Measurements from ENCODE around the gene SIAE. TPM values are rescaled to one million over a fixed set of nuclear protein-coding genes. Genes with fewer than 3 reads are reported as not detected.

The SIAE gene
- total RNA-seq, 1 experiment from 2014 or later, result 5.6 TPM

GRCh38 chr11:124717421-124717785 lies 43.9 kb upstream of the SIAE start:
- Histone ChIP-seq H2AFZ (ENCODE audit: low read length) (no peak overlapping the region), H2AK5ac (ENCODE audit: insufficient read length, low read length) (no peak overlapping the region), H3K4me1 (ENCODE audit: insufficient read depth, low read length) (peaks cover 6% of the 10 kb centered on the region), H2BK20ac (ENCODE audit: low read depth, low read length, poor library complexity, severe bottlenecking) (no peak overlapping the region), H3K9me3 (ENCODE audit: control insufficient read depth, low read depth, low read length) (no peaks in the 10 kb centered on the region), H2BK15ac (ENCODE audit: low read depth, low read length) (no peak overlapping the region), H3K27me3 (ENCODE audit: insufficient read depth, low read length) (peaks cover 49% of the 10 kb centered on the region), H3K23me2 (ENCODE audit: insufficient read length, low read depth, low read length, poor library complexity, severe bottlenecking) (peaks cover 9% of the 10 kb centered on the region), H3T11ph (ENCODE audit: low read length) (no peak overlapping the region), H4K91ac (ENCODE audit: insufficient read length, low read depth, low read length) (no peak overlapping the region), H2BK120ac (ENCODE audit: low read depth, low read length, poor library complexity, severe bottlenecking) (no peak overlapping the region), H3K56ac (ENCODE audit: insufficient read length, low read depth, low read length) (no peak overlapping the region), H3K4ac (ENCODE audit: low read depth, low read length) (no peak overlapping the region), H4K5ac (ENCODE audit: insufficient read length, low read depth, low read length) (no peak overlapping the region), H2BK12ac (ENCODE audit: insufficient read length, low read depth, low read length) (no peak overlapping the region), H3K27ac (ENCODE audit: insufficient read length, low read depth, low read length) (no peak overlapping the region), H3K4me2 (ENCODE audit: insufficient read depth, insufficient read length, low read length) (peak overlapping the region; percentile 86), H3K79me1 (ENCODE audit: insufficient read depth, low read depth, low read length, poor library complexity, severe bottlenecking) (no peaks in the 10 kb centered on the region), H4K20me1 (ENCODE audit: control insufficient read depth, insufficient read depth, insufficient read length) (no peaks in the 10 kb centered on the region), H4K8ac (replicated peaks; ENCODE audit: insufficient read length, low read depth, low read length) (no peak overlapping the region), H3K79me2 (ENCODE audit: insufficient read depth, low read length) (no peaks in the 10 kb centered on the region), H3K23ac (ENCODE audit: insufficient read length, low read depth, low read length) (no peak overlapping the region), H3K14ac (ENCODE audit: insufficient read depth, low read length) (no peak overlapping the region), H3K9ac (ENCODE audit: extremely low read depth, insufficient read length, low read length) (no peak overlapping the region), H2BK5ac (ENCODE audit: insufficient read length, low read length) (no peak overlapping the region), H3K18ac (ENCODE audit: insufficient read length, low read depth, low read length) (no peak overlapping the region)
- Mint-ChIP-seq H3K27me3 (ENCODE audit: low read depth) (peaks cover 83% of the 10 kb centered on the region), H3K4me3 (peak overlapping the region; percentile 66 to 86), H3K4me1 (peaks cover 23 to 27% of the 10 kb centered on the region in 2 experiments), H3K9me3 (no peaks in the 10 kb centered on the region), H3K36me3 (ENCODE audit: insufficient read depth in 1 of 3, low read depth in 3 of 3) (no peaks in the 10 kb centered on the region), H3K27ac (no peak overlapping the region)
- TF ChIP-seq, protein P1, sequence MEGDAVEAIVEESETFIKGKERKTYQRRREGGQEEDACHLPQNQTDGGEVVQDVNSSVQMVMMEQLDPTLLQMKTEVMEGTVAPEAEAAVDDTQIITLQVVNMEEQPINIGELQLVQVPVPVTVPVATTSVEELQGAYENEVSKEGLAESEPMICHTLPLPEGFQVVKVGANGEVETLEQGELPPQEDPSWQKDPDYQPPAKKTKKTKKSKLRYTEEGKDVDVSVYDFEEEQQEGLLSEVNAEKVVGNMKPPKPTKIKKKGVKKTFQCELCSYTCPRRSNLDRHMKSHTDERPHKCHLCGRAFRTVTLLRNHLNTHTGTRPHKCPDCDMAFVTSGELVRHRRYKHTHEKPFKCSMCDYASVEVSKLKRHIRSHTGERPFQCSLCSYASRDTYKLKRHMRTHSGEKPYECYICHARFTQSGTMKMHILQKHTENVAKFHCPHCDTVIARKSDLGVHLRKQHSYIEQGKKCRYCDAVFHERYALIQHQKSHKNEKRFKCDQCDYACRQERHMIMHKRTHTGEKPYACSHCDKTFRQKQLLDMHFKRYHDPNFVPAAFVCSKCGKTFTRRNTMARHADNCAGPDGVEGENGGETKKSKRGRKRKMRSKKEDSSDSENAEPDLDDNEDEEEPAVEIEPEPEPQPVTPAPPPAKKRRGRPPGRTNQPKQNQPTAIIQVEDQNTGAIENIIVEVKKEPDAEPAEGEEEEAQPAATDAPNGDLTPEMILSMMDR (conservative IDR thresholded peaks at IDR 0.05), result no peak
- no CpG with 5 or more reads among the region's 7 CpGs for WGBS (ENCODE audit: extremely low coverage, insufficient read length, low lambda C conversion rate)
- DNase-seq, result no peak
